NCI-H524 treated with DMSO at 0.1 percent for 48 hours (cell line): ENCODE results near the gene TMEM169.

ENCODE experiments used
- DNase-seq: peaks from one replicate; lab custom pipeline; 2025; lab: John Stamatoyannopoulos, UW

The TMEM169 gene

GRCh38 chr2:216081487-216082116 lies at the start of gene TMEM169, which contains the start of gene PECR:
TMEM169 (plus strand) TSS chr2:216081919; CDS start chr2:216095964, 14,045 bp downstream.
PECR (minus strand) TSS chr2:216081809; CDS start chr2:216081741, 68 bp downstream.
- no peak for DNase-seq

- no peak for DNase-seq
These were observed 49.6 kb upstream of the TMEM169 start for GRCh38 chr2:216031960-216032689.

- no peak for DNase-seq
These were observed 48.3 kb upstream of the TMEM169 start for GRCh38 chr2:216033403-216033802.

GRCh38 chr2:216034065-216034464 lies 47.7 kb upstream of the TMEM169 start:
- no peak for DNase-seq

GRCh38 chr2:216039918-216040317 lies 41.8 kb upstream of the TMEM169 start:
- no peak for DNase-seq

- no peak for DNase-seq
These were observed 40.3 kb upstream of the TMEM169 start for GRCh38 chr2:216041438-216041837.

GRCh38 chr2:216043949-216044348 lies 37.8 kb upstream of the TMEM169 start:
- no peak for DNase-seq

GRCh38 chr2:216044883-216045486 lies 36.7 kb upstream of the TMEM169 start:
- no peak for DNase-seq

- no peak for DNase-seq
These were observed 34.3 kb upstream of the TMEM169 start for GRCh38 chr2:216047397-216047796.

- no peak for DNase-seq
These were observed 32.3 kb upstream of the TMEM169 start for GRCh38 chr2:216049452-216049851.

GRCh38 chr2:216051350-216051749 lies 30.4 kb upstream of the TMEM169 start:
- no peak for DNase-seq

- no peak for DNase-seq
These were observed 29.3 kb upstream of the TMEM169 start for GRCh38 chr2:216052420-216052819.

- DNase-seq = no peak
These were observed 26.0 kb upstream of the TMEM169 start for GRCh38 chr2:216055680-216056079.

- no peak for DNase-seq
These were observed 25.0 kb upstream of the TMEM169 start for GRCh38 chr2:216056739-216057138.

GRCh38 chr2:216057688-216058193 lies 24.0 kb upstream of the TMEM169 start:
- no peak for DNase-seq

- no peak for DNase-seq
These were observed 22.4 kb upstream of the TMEM169 start for GRCh38 chr2:216059233-216059834.

- no peak for DNase-seq
These were observed 17.6 kb upstream of the TMEM169 start for GRCh38 chr2:216064014-216064630.

- DNase-seq = no peak
These were observed 17.1 kb upstream of the TMEM169 start for GRCh38 chr2:216064665-216065064.

- DNase-seq = no peak
These were observed 15.5 kb upstream of the TMEM169 start for GRCh38 chr2:216066230-216066629.

- DNase-seq = no peak
These were observed 12.7 kb upstream of the TMEM169 start for GRCh38 chr2:216069028-216069427.

- DNase-seq = no peak
These were observed 11.5 kb upstream of the TMEM169 start for GRCh38 chr2:216070195-216070594.
